Fibroblast of pulmonary artery (primary cell): ENCODE measurements around the gene ARSI.

Source experiments
- DNase-seq: peaks from one replicate; pipeline ENCODE4 v3.0.0-alpha.2; 2010; ENCODE audit warnings: low read depth
- H3K4me3 ChIP-seq: replicated peaks from 2 replicates; pipeline ENCODE4 v1.5.1; 2011; ENCODE audit warnings: low read depth, mild to moderate bottlenecking, control low read depth, low read length, moderate library complexity
- CTCF ChIP-seq: IDR thresholded peaks from 2 replicates; pipeline ENCODE4 v1.5.1; 2011; ENCODE audit warnings: mild to moderate bottlenecking, control low read depth, low read length, inconsistent platforms; ENCODE audit errors: missing control alignments

ARSI gene

GRCh38 chr5:150247726-150248125, 55.0 kb downstream of the ARSI start:
- DNase-seq = no peak
- no peak overlapping the region for H3K4me3 ChIP-seq
- no peak for TF ChIP-seq CTCF

GRCh38 chr5:150246835-150247234, 55.9 kb downstream of the ARSI start:
- DNase-seq = no peak
- no peak overlapping the region for H3K4me3 ChIP-seq
- TF ChIP-seq CTCF = no peak

- DNase-seq = no peak
- H3K4me3 ChIP-seq = no peak overlapping the region
- no peak for TF ChIP-seq CTCF
Observed at GRCh38 chr5:150246429-150246828, 56.3 kb downstream of the ARSI start.
